ENCODE results near the gene JCAD.

JCAD gene

GRCh38 chr10:30045961-30046360, 13.4 kb downstream of the JCAD start:
- no peak for DNase-seq

GRCh38 chr10:30043476-30044270, 15.7 kb downstream of the JCAD start:
- DNase-seq = no peak

GRCh38 chr10:30042820-30043219, 16.6 kb downstream of the JCAD start:
- DNase-seq = no peak

GRCh38 chr10:30041196-30042105, 17.9 kb downstream of the JCAD start:
- no peak for DNase-seq

- DNase-seq = no peak
Measured at GRCh38 chr10:30040597-30040996, 18.8 kb downstream of the JCAD start.

GRCh38 chr10:30039988-30040387, 19.4 kb downstream of the JCAD start:
- DNase-seq = no peak

- DNase-seq = peak; percentile 59
Measured at GRCh38 chr10:30039567-30039966, 19.8 kb downstream of the JCAD start.

GRCh38 chr10:30038781-30039536, 20.4 kb downstream of the JCAD start:
- no peak for DNase-seq

- DNase-seq = no peak
Measured at GRCh38 chr10:30037620-30038336, 21.6 kb downstream of the JCAD start.

GRCh38 chr10:30036811-30037210, 22.6 kb downstream of the JCAD start:
- no peak for DNase-seq

GRCh38 chr10:30036341-30036740, 23.0 kb downstream of the JCAD start:
- no peak for DNase-seq

GRCh38 chr10:30034433-30035137, 24.8 kb downstream of the JCAD start:
- no peak for DNase-seq

GRCh38 chr10:30032125-30032524, 27.3 kb downstream of the JCAD start:
- no peak for DNase-seq

GRCh38 chr10:30029872-30030256, 29.5 kb downstream of the JCAD start:
- DNase-seq = no peak

- DNase-seq = peak; percentile 65
Measured at GRCh38 chr10:30029164-30029871, 30.1 kb downstream of the JCAD start.

- no peak for DNase-seq
Measured at GRCh38 chr10:30028738-30029030, 30.7 kb downstream of the JCAD start.

- DNase-seq = no peak
Measured at GRCh38 chr10:30028006-30028737, 31.2 kb downstream of the JCAD start.

- DNase-seq = peak; percentile 80
Measured at GRCh38 chr10:30027057-30028005, 32.1 kb downstream of the JCAD start.

- no peak for DNase-seq
Measured at GRCh38 chr10:30026578-30026977, 32.8 kb downstream of the JCAD start.

Measured in femur (tissue), 1 donor.